A549 treated with AZD9567 at 1 μM for 4 hours (cell line): Measurements from ENCODE around the gene DLX5. TPM values are rescaled to one million over a fixed set of nuclear protein-coding genes. Genes with fewer than 3 reads are reported as not detected.

ENCODE experiments used
- total RNA-seq: library from RNA; stranded (reverse); fragments of 200-300 nt; extraction: Qiagen RNA extraction; gene quantifications from 5 replicates; pipeline ENCODE4 v1.2.3, GENCODE V29; 2022; ENCODE audit not compliant: insufficient read depth

Gene DLX5
- total RNA-seq, result not detected in 5 replicates

GRCh38 chr7:97024209-97025129 is at the start of gene DLX5:
DLX5 (minus strand) TSS chr7:97024831; CDS start chr7:97024623, 208 bp downstream.

GRCh38 chr7:97005183-97006054 is 19.2 kb downstream of the DLX5 start, which contains the start of gene DLX6:
DLX6 (plus strand) TSS chr7:97005553; CDS start chr7:97005978, 425 bp downstream.

Other genes with a start within 250 kb of the DLX5 start
- 0.03 to 0.05 TPM in 2 of 5 replicates, not detected in the others for gene DLX6, start 19.3 kb downstream of the DLX5 start, total RNA-seq
- 18.1 to 43.8 TPM (median 22.9 TPM) in 5 replicates for gene SDHAF3, start 92.9 kb upstream of the DLX5 start, total RNA-seq